ENCODE data around the gene ELL. TPM values are rescaled to one million over a fixed set of nuclear protein-coding genes. Genes with fewer than 3 reads are reported as not detected.
A peak's percentile ranks its signal among the peaks of the same experiment; 100 is the strongest.

Gene ELL
- total and polyA plus RNA-seq, 9 of the 15 experiments (the other 6 are each of a cell fraction or from before 2014, with no cell fraction given) = 0.24 to 22.5 (median 4.1) TPM

GRCh38 chr19:18476507-18477041, 45.3 kb downstream of the ELL start:
- no peak for TF ChIP-seq VEZF1 (CRISPR knock-in tag; IDR thresholded peaks at IDR 0.05)
- no peak for TF ChIP-seq EZH2 (IDR thresholded peaks at IDR 0.05; ENCODE audit: borderline replicate concordance, low read depth, low read length)
- no TSS peak for BruUV-seq (replicated peaks)
- Histone ChIP-seq H3K4me2 (ENCODE audit: insufficient read depth, low read length) (no peak overlapping the region), H3K9me3 (replicated peaks; ENCODE audit: control insufficient read depth, insufficient read depth, low read depth, low read length) (no peaks in the 10 kb centered on the region), H3K27me3 (ENCODE audit: control insufficient read depth in 2 of 2, insufficient read depth in 2 of 2, low read length in 2 of 2) (no peaks in the 10 kb centered on the region), H3K27ac (ENCODE audit: extremely low read depth, low read depth, low read length) (no peak overlapping the region), H3K4me3 (no peak overlapping the region), H3K36me3 (ENCODE audit: control insufficient read depth, insufficient read depth, low read length) (peaks cover 11% of the 10 kb centered on the region; the same call in 2 of the 3 replicates), H3K79me2 (ENCODE audit: control insufficient read depth, insufficient read depth, low read length) (peaks cover 80% of the 10 kb centered on the region), H3K9ac (ENCODE audit: insufficient read depth in 1 of 2, low read depth in 2 of 2, low read length in 2 of 2) (peak overlapping the region in 1 of 2 experiments; percentile 84; a peak in 1 of 4 replicates), H3K9me1 (ENCODE audit: control insufficient read depth, insufficient read depth, low read length) (peaks cover 3% of the 10 kb centered on the region), H2AFZ (ENCODE audit: low read depth, low read length) (no peak overlapping the region), H3K4me1 (replicated peaks in 1 of 2; ENCODE audit: control insufficient read depth in 2 of 2, insufficient read depth in 2 of 2, low read length in 2 of 2) (peaks cover 37 to 59% of the 10 kb centered on the region in 2 experiments), H4K20me1 (replicated peaks; ENCODE audit: control insufficient read depth, insufficient read depth, low read length) (peaks cover 38% of the 10 kb centered on the region)
- in situ Hi-C loops (cut with MboI) (no loop called here), intact Hi-C loops (cut with micrococcal nuclease) (loop anchor here (5.0 kb wide), 1 partner anchor 116 kb away; no protein-coding TSS in a partner anchor)
- FAIRE-seq (no peak), DNase-seq (ENCODE audit: extremely low read depth in 1 of 4, low spot score in 3 of 4) (no peak), ATAC-seq (no peak)
- POLR2A ChIA-PET = interaction anchor here (0.8 to 0.9 kb wide), 2 partner anchors 9 to 42 kb away, joined by 3 read pairs; no protein-coding TSS in a partner anchor
- CTCF ChIA-PET (ENCODE audit: low intra/inter-chr PET ratio) = no interaction called here
- 86% methylated on average over 14 of the region's 14 CpGs for WGBS (ENCODE audit: insufficient coverage, low coverage, missing lambda C conversion rate)
